OCI-LY3 (cell line): ENCODE results near the gene GADD45A.

Experiments used
- H2AFZ ChIP-seq: fragments of 200-600, 300-600 bp; shearing (Covaris generic); 2 replicates; pipeline ENCODE4 v1.6.0; 2014; ENCODE audit warnings: antibody characterized with exemption, low read depth, low read length
- H3K27ac ChIP-seq: fragments of 200-600, 300-600 bp; sonication (generic); 2 replicates; pipeline ENCODE4 v1.5.1; 2014; ENCODE audit warnings: mild to moderate bottlenecking, low read length, moderate library complexity, mixed read lengths
- H3K27me3 ChIP-seq: fragments of 200-600, 300-600 bp; sonication (generic); 2 replicates; pipeline ENCODE4 v1.6.1; 2014; ENCODE audit warnings: low read depth, low read length, mixed read lengths
- H3K36me3 ChIP-seq: fragments of 200-600, 300-600 bp; sonication (generic); replicated peaks from 2 replicates; pipeline ENCODE3; 2014; ENCODE audit warnings: low read depth, low read length, mixed read lengths
- H3K4me1 ChIP-seq: fragments of 300-600, 200-600 bp; sonication (generic); 2 replicates; pipeline ENCODE4 v1.6.1; 2014; ENCODE audit warnings: low read length, mixed read lengths
- H3K4me2 ChIP-seq: fragments of 200-600, 300-600 bp; sonication (generic); 2 replicates; pipeline ENCODE4 v1.6.1; 2014; ENCODE audit warnings: low read length, mixed read lengths
- H3K4me3 ChIP-seq: fragments of 300-600, 200-600 bp; sonication (generic); 2 replicates; pipeline ENCODE4 v1.5.1; 2014; ENCODE audit warnings: antibody characterized with exemption, mild to moderate bottlenecking, low read length, moderate library complexity
- H3K79me2 ChIP-seq: fragments of 300-600, 200-600 bp; shearing (Covaris generic); 2 replicates; pipeline ENCODE4 v1.6.1; 2014; ENCODE audit warnings: mild to moderate bottlenecking, low read length, mixed read lengths
- H3K9ac ChIP-seq: fragments of 300-600, 200-600 bp; shearing (Covaris generic); 2 replicates; pipeline ENCODE4 v1.6.0; 2014; ENCODE audit warnings: mild to moderate bottlenecking, low read length, moderate library complexity
- H3K9me3 ChIP-seq: fragments of 200-600, 300-600 bp; shearing (Covaris generic); 2 replicates; pipeline ENCODE4 v1.6.1; 2014; ENCODE audit warnings: low read length, mixed read lengths; ENCODE audit not compliant: insufficient read depth
- H4K20me1 ChIP-seq: fragments of 200-600, 300-600 bp; sonication (generic); 2 replicates; pipeline ENCODE4 v1.6.1; 2016; ENCODE audit warnings: low read length, mixed read lengths; ENCODE audit not compliant: insufficient read depth
- CTCF ChIP-seq: fragments of 200-600, 300-600 bp; sonication (generic); IDR thresholded peaks from 2 replicates; pipeline ENCODE4 v1.5.1; 2014; ENCODE audit warnings: antibody characterized with exemption, low read length, low read depth
- EZH2phosphoT487 ChIP-seq: fragments of 200-600 bp; shearing (Covaris generic); IDR thresholded peaks from 2 replicates; pipeline ENCODE4 v1.6.1; 2018; ENCODE audit warnings: antibody characterized with exemption, mixed run types, low read depth

The GADD45A gene

GRCh38 chr1:67690018-67690363 is 5.0 kb downstream of the GADD45A start:
- Histone ChIP-seq H3K4me2 (no peak overlapping the region), H3K4me3 (no peak overlapping the region), H3K9me3 (no peaks in the 10 kb centered on the region), H3K27me3 (no peaks in the 10 kb centered on the region), H3K79me2 (peaks cover 4% of the 10 kb centered on the region), H2AFZ (no peak overlapping the region), H3K4me1 (peaks cover 7% of the 10 kb centered on the region), H3K9ac (no peak overlapping the region), H3K36me3 (peaks cover 11% of the 10 kb centered on the region), H3K27ac (no peak overlapping the region), H4K20me1 (no peaks in the 10 kb centered on the region)
- TF ChIP-seq CTCF = no peak
- no peak for TF ChIP-seq EZH2phosphoT487

- Histone ChIP-seq H3K36me3 (peaks cover 11% of the 10 kb centered on the region), H3K9me3 (no peaks in the 10 kb centered on the region), H3K79me2 (peaks cover 4% of the 10 kb centered on the region), H3K27me3 (no peaks in the 10 kb centered on the region), H3K4me1 (peaks cover 7% of the 10 kb centered on the region), H3K4me3 (no peak overlapping the region), H4K20me1 (no peaks in the 10 kb centered on the region), H3K9ac (no peak overlapping the region), H3K27ac (no peak overlapping the region), H2AFZ (no peak overlapping the region), H3K4me2 (no peak overlapping the region)
- TF ChIP-seq EZH2phosphoT487 (no peak), CTCF (no peak)
Observed at GRCh38 chr1:67690411-67690810, 5.4 kb downstream of the GADD45A start.

GRCh38 chr1:67691712-67692111 is 6.7 kb downstream of the GADD45A start:
- no peak overlapping the region for H3K27ac ChIP-seq
- no peak overlapping the region for H3K4me3 ChIP-seq
- peaks cover 7% of the 10 kb centered on the region for H3K4me1 ChIP-seq
- no peaks in the 10 kb centered on the region for H4K20me1 ChIP-seq
- H3K27me3 ChIP-seq = no peaks in the 10 kb centered on the region
- H3K79me2 ChIP-seq = peaks cover 4% of the 10 kb centered on the region; the same call in 1 of the 2 replicates
- H3K9me3 ChIP-seq = no peaks in the 10 kb centered on the region
- H2AFZ ChIP-seq = no peak overlapping the region
- H3K36me3 ChIP-seq = peaks cover 11% of the 10 kb centered on the region
- no peak overlapping the region for H3K4me2 ChIP-seq
- no peak for TF ChIP-seq CTCF
- no peak overlapping the region for H3K9ac ChIP-seq

GRCh38 chr1:67695963-67696362 is 11.0 kb downstream of the GADD45A start:
- H3K9me3 ChIP-seq = no peaks in the 10 kb centered on the region
- TF ChIP-seq EZH2phosphoT487 (no peak), CTCF (no peak)
- no peaks in the 10 kb centered on the region for H3K79me2 ChIP-seq
- no peak overlapping the region for H3K4me2 ChIP-seq
- no peaks in the 10 kb centered on the region for H4K20me1 ChIP-seq
- no peak overlapping the region for H3K9ac ChIP-seq
- no peak overlapping the region for H3K27ac ChIP-seq
- no peak overlapping the region for H3K4me3 ChIP-seq
- no peaks in the 10 kb centered on the region for H3K4me1 ChIP-seq
- no peaks in the 10 kb centered on the region for H3K27me3 ChIP-seq
- H3K36me3 ChIP-seq = no peaks in the 10 kb centered on the region
- no peak overlapping the region for H2AFZ ChIP-seq
